Heart left ventricle (tissue), 13 donors: Measurements from ENCODE around the gene CTNNA3.
"Not testable (repeated sequence)": the region's sequence is repeated elsewhere in the genome, so short reads cannot be mapped to it uniquely, and the experiment has no call there.

ENCODE experiments used
- CTCF ChIP-seq, 12 donors: fragments of 200-600 bp; sonication (generic) in 4 of 12; IDR thresholded peaks; one replicate each; pipeline versions ENCODE4 v1.5.0 to v1.8.0; 2018 to 2022; ENCODE audit warnings: antibody characterized with exemption in 12 of 12, mild to moderate bottlenecking in 5 of 12
- POLR2A ChIP-seq, 2 donors: fragments of 450-650 bp; IDR thresholded peaks; one replicate each; pipeline ENCODE4 v1.6.1; 2017; ENCODE audit warnings: antibody characterized with exemption in 2 of 2, mild to moderate bottlenecking in 2 of 2, moderate library complexity in 2 of 2
- donor health status: ischemic (EF 13 %, LVEDD 7.1; RV severe dilation, severe dysfunction).
- donor health status: DM: no; HTN: yes; CAD: no.
- donor health status: DM: no; HTN: no; CAD: no.
- donor health status: ischemic (EF 25% LVEDD 6.9; RV normal size, moderate dysfunction).
- donor health status: ischemic (EF 25% LVEDD 5.7; RV mildly dilated, moderate dysfunction).
- donor health status: ischemic (EF 35%, LVEDD 5.7; RV mildly dilated, moderate dysfunction).
- donor health status: nonischemic (EF 11% LVEDD 7.7; RV severe dilation, severe dysfunction).
- donor health status: DM: yes; HTN: yes; CAD: no.
- donor health status: PGD.
- donor health status: ischemic (EF 29% LVEDD 5.4; RV normal size, mild dysfunction).
- donor health status: nonischemic (EF 23%, LVEDD 6.1; RV moderate dilation, normal function).

- TF ChIP-seq CTCF, POLR2A (IDR thresholded peaks at IDR 0.05): not testable (repeated sequence)
Measured at GRCh38 chr10:67530990-67531389, 165.0 kb downstream of the CTNNA3 start.
